Measurements from ENCODE around the gene TLN1. TPM values are rescaled to one million over a fixed set of nuclear protein-coding genes. Genes with fewer than 3 reads are reported as not detected.

Gene TLN1, protein sequence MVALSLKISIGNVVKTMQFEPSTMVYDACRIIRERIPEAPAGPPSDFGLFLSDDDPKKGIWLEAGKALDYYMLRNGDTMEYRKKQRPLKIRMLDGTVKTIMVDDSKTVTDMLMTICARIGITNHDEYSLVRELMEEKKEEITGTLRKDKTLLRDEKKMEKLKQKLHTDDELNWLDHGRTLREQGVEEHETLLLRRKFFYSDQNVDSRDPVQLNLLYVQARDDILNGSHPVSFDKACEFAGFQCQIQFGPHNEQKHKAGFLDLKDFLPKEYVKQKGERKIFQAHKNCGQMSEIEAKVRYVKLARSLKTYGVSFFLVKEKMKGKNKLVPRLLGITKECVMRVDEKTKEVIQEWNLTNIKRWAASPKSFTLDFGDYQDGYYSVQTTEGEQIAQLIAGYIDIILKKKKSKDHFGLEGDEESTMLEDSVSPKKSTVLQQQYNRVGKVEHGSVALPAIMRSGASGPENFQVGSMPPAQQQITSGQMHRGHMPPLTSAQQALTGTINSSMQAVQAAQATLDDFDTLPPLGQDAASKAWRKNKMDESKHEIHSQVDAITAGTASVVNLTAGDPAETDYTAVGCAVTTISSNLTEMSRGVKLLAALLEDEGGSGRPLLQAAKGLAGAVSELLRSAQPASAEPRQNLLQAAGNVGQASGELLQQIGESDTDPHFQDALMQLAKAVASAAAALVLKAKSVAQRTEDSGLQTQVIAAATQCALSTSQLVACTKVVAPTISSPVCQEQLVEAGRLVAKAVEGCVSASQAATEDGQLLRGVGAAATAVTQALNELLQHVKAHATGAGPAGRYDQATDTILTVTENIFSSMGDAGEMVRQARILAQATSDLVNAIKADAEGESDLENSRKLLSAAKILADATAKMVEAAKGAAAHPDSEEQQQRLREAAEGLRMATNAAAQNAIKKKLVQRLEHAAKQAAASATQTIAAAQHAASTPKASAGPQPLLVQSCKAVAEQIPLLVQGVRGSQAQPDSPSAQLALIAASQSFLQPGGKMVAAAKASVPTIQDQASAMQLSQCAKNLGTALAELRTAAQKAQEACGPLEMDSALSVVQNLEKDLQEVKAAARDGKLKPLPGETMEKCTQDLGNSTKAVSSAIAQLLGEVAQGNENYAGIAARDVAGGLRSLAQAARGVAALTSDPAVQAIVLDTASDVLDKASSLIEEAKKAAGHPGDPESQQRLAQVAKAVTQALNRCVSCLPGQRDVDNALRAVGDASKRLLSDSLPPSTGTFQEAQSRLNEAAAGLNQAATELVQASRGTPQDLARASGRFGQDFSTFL (N-terminal part only)
- 110 to 135 TPM (median 123 TPM) in 5 replicates for total RNA-seq (2022; extraction: Qiagen RNA extraction)

DNA sequence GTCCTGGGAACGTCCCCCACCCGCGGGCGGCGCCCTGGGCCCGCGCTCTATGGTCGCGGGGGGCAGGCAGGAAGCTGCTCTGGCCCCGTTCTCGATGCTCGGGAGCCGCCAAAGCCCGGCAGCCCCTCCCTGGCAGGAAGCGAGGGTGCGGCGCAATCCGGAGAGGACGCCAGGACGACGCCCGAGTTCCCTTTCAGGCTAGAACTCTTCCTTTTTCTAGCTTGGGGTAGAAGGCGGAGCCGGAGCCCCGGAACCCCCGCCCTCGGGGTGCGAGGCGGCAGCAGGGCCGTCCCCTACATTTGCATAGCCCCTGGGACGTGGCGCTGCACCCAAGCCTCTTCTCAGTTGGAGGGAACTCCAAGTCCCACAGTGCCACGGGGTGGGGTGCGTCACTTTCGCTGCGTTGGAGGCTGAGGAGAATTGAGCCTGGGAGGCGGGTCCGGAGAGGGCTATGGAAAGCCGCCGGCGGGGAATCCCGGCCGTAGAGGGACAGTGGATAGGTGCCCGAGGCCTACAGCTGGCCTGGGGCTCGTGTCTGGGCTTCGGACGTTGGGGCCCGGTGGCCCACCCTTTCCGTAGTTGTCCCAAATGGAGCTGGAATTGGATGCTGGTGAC is at the start of gene TLN1, which contains the start of gene CREB3:
Gene TLN1, minus strand, starts transcription at position 11 of the 615 bp plus-strand sequence. CDS start 6,501 bp downstream, outside the sequence.
Gene CREB3, plus strand, starts transcription at position 482 of the 615 bp plus-strand sequence. Its CDS starts 107 bp downstream, at position 589.

DNA sequence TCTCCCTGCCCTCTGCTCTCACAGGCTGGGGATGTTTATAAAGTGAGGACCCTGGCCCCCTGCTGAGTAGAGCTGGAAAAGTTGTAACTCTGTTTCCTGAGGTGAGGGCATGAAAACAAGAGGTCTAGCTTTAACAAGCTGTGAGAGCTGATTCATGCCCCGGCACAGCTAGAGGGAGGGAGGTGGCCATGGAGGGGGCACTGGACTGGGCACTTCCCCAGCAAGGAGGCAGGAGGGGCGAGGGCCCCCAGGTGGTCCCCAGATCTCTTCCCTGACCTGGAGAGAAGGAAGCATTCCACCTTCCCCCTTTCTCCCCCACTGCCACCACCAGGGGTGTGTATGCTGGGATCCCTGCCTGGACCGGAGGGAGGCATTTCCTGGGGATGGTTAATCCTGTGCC is 22.3 kb upstream of the TLN1 start, which contains the start of gene MSMP:
Gene MSMP, minus strand, starts transcription at position 13 of the 400 bp plus-strand sequence. CDS start 147 bp downstream, outside the sequence.

DNA sequence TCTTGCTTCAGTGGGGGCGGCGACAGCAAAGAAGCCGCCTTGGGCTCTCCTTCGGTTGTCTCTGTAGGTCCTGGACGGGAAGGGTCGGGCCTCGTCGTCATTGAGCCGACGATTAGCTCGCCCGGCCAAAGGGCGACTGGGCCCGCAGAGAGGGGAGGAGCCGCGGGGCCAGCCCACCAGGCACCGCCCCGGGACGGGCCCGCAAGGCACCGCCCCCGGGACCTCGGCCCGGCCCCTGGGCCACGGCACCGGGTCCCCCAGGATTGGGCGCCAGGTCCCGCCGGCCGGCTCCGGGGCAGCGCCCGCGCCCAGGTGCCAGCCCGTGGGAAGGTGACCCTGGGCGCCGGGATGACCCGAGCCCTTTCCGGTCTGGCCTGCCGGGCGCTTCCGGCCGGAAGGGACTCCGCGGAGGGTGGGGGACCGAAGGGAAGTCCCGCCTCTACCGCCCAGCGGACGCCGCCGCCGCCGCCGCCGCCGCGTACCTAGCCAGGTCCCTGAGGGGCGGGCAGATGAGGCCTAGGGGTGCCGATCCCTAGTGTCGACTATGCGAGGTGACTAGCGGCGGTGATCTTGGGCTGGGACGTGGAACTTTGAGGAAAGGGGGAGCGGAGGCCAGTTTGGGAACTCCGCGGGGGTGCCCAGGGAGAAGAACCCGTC is 17.0 kb upstream of the TLN1 start, which contains the start of the genes GBA2 and RGP1:
Gene GBA2, minus strand, starts transcription at position 371 of the 657 bp plus-strand sequence. CDS start 524 bp downstream, outside the sequence.
Gene RGP1, plus strand, starts transcription at position 430 of the 657 bp plus-strand sequence. CDS start 469 bp downstream, outside the sequence.

DNA sequence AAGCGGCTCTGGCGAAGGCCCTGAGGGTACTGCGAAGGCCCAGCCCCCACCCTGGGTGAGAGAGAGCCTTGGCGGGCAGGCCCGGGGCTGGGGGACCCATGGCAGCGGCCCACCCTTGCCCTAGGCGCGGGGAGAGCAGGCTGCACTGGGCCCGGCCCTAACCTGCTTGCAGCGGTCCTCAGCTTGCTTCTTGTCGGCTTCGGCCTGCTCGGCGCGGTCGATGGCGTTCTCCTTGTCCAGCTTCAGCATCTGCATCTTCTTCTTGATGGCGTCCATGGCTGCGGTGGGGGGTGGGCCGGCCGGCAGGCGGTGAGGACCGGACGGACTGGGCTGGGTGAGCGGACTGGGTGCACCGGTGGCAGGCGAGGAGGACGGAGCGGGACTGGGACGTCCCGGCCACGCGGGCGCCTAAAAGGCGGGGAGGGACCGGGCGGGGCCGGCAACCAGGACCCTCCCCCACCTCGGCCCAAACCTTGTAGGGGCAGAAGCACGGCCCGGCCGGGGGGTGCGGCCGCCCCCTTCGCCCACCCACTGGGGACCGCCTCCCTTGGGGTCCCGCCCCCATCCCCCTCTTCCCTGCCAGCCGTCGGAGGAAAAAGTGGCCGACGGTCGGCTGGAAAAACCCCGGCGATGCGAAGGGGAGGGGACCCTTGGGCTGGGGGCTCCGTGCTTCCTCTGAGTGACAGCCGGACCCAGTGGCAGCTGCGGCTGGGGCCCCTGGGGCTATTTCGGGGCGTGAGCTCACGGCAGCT is 42.3 kb downstream of the TLN1 start, which contains the start of gene TPM2:
Gene TPM2, minus strand, starts transcription at position 384 of the 752 bp plus-strand sequence. Its CDS starts 108 bp downstream, at position 276.

DNA sequence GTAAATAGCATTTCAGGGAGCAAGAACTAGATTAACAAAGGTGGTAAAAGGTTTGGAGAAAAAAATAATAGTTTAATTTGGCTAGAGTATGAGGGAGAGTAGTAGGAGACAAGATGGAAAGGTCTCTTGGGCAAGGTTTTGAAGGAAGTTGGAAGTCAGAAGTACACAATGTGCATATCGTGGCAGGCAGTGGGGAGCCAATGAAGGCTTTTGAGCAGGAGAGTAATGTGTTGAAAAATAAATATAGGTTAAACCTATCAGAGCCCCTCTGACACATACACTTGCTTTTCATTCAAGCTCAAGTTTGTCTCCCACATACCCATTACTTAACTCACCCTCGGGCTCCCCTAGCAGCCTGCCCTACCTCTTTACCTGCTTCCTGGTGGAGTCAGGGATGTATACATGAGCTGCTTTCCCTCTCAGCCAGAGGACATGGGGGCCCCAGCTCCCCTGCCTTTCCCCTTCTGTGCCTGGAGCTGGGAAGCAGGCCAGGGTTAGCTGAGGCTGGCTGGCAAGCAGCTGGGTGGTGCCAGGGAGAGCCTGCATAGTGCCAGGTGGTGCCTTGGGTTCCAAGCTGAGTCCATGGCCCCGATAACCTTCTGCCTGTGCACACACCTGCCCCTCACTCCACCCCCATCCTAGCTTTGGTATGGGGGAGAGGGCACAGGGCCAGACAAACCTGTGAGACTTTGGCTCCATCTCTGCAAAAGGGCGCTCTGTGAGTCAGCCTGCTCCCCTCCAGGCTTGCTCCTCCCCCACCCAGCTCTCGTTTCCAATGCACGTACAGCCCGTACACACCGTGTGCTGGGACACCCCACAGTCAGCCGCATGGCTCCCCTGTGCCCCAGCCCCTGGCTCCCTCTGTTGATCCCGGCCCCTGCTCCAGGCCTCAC is 58.6 kb downstream of the TLN1 start, which contains the start of gene CA9:
Gene CA9, plus strand, starts transcription at position 797 of the 893 bp plus-strand sequence. Its CDS starts 32 bp downstream, at position 829.

DNA sequence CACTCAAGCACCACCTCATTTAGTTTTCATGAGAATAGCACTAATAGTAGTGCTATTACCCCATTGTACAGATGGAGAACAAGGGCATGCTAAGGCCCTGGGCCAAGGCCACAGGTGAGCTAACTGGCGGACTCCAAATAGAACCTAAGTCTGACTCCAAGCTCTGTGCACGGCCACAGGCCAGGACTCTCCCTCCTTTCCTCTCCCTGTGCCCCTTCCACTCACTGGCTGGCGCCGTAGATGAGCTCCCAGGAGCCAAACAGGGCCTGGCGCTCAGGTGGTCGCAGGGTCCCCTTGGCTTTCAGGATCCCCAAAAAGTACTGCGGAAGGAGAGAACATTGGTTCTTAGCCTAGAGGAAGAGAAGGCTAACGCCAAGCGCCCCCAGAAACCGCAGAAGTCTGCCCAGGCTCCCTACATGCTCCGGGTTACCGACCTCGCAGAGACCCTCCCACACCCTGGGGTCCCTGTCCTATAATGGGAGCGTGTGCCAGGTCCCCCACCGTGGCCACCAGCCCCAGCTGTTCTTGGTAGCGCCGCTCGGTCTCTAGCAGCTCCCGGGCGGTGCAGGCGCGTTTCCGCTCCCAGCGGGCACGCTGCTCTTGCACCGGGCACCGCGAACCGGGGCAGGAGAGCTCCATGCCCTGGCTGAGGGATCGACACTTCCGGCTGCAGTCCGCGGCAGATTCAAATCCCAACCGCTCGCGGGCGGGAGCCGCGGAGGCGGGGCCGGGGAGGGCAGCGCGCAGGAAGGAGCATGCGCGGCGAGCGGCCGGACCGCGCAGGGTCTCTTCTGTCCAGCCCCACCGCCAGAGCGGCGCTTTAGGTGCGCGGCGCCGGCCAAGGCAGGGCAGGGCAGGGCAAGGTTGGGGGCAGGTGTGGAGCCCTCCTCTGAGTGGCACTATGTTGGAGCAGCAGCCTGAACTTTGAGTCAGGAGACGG is 67.2 kb downstream of the TLN1 start, which contains the start of gene ARHGEF39:
Gene ARHGEF39, minus strand, starts transcription at position 665 of the 940 bp plus-strand sequence. Its CDS starts 26 bp downstream, at position 639.

DNA sequence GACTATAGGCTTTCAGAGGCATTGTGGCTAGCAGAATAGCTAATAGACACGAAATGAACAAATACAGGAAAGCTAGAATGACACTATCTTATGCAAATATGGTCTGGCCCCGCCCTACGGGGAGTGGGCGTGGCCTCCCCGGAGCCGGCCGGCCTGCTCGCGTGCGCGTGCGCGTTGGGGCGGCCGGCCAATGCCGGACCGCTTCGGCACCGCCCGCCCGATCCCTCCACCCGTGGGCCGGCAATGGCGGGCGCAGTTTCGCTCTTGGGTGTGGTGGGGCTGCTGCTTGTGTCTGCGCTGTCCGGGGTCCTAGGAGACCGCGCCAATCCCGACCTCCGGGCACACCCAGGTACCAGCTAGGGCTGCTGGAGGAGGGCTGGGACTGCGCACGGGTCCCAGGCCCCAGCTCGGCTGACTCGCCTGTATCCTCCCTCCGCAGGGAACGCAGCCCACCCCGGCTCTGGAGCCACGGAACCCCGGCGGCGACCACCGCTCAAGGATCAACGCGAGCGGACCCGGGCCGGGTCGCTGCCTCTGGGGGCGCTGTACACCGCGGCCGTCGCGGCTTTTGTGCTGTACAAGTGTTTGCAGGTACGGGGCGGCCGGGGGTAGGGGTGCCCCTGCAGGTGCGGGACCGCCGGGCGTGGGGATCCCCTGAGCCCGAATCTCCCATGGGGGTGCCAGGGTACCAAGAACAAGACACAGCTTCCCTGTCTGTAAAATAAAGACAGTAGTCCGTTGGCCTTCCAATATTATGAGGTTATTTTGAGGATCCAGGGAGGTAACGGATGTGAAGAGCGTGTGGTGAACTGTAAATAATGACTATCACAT is 73.6 kb downstream of the TLN1 start, which contains the start of gene CCDC107:
Gene CCDC107, plus strand, starts transcription at position 156 of the 831 bp plus-strand sequence. Its CDS starts 88 bp downstream, at position 244.

DNA sequence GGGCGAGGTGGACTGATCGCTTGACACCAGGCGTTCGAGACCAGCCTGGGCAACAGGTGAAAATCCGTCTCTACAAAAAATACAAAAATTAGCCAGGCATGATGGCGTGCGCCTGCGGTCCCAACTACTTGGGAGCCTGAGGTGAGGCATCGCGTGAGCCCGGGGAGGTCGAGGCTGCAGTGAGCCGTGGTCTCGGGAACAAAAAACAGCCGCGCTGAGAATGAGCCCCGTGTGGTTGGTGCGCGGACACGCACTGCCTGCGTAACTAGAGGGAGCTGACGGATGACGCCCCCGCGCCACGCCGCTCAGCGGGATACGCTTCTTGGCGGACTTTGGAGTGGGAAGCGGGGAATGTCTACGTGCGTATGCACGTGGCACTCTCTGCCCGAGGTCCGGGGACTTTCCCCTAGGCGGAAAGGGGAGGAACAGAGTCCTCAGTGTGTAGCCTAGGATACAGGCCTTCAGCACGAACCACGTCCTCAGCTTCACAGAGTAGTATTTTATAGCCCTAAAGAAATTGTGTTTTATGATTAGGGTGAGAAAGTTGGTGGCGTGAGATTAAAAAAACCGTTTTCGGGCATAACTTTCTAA is 74.4 kb downstream of the TLN1 start, which contains the start of gene RMRP:
Gene RMRP, minus strand, starts transcription at position 474 of the 591 bp plus-strand sequence.

DNA sequence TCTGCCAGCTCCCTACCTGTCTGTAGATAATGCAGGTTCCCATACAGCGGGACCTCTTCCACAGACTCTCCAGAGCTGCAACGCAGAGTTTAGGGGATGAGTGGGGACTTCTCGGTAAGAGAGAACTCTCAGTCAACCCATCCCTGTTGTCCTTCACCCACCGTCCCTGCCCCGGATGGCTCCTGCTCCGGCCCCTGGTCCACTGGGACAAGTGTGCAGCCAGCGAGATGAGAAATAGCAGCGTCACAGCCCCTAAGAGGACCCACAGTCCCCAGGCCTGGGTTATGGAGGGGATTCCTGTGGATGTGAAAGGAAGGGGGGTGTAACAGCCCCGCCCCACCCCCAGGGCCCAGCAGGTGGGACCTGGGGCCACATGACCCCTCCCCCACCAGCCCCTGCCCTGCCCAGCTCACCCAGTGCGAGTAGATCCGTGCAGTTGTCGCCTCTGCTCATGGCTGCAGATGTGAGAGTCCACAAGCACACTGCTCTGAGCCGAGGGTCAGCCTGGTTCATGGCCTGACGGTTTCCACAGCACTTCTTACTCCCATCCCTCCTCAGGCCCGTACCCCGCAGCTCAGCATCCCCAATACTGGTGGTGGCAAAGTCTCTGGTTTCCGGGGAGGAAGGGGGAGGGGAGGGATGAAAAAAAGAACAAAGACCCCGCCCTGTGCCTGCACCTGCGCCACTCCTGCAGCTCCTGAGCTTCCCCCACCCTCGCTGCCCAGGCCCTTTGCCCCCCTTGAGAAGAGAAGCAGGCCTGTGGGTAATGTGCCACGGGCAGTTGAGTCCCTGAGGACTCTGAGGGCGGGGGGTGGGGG is 81.4 kb downstream of the TLN1 start, which contains the start of gene SIT1:
Gene SIT1, minus strand, starts transcription at position 591 of the 818 bp plus-strand sequence. Its CDS starts 78 bp downstream, at position 513.

Other genes starting within 250 kb of the TLN1 start
- 22.4 to 33.2 TPM (median 29.5 TPM) in 5 replicates for gene RUSC2, start 242.1 kb downstream of the TLN1 start, total RNA-seq (2022; extraction: Qiagen RNA extraction)
- gene TESK1, start 126.9 kb downstream of the TLN1 start, total RNA-seq (2022; extraction: Qiagen RNA extraction): 23.2 to 30.9 TPM (median 29.9 TPM) in 5 replicates
- 0.06 to 0.18 TPM (median 0.12 TPM) in 4 of 5 replicates, not detected in the other for gene CD72, start 113.8 kb downstream of the TLN1 start, total RNA-seq (2022; extraction: Qiagen RNA extraction)
- not detected in 5 replicates for gene SIT1, start 81.3 kb downstream of the TLN1 start, total RNA-seq (2022; extraction: Qiagen RNA extraction)
- 4.2 to 11.7 TPM (median 7.0 TPM) in 3 of 5 replicates, not detected in the others for gene RMRP, start 74.2 kb downstream of the TLN1 start, total RNA-seq (2022; extraction: Qiagen RNA extraction)
- 21.2 to 27.0 TPM (median 25.3 TPM) in 5 replicates for gene CCDC107, start 73.9 kb downstream of the TLN1 start, total RNA-seq (2022; extraction: Qiagen RNA extraction)
- 13.1 to 20.9 TPM (median 19.3 TPM) in 5 replicates for gene ARHGEF39, start 67.0 kb downstream of the TLN1 start, total RNA-seq (2022; extraction: Qiagen RNA extraction)
- 4.2 to 7.9 TPM (median 7.3 TPM) in 5 replicates for gene CA9, start 58.3 kb downstream of the TLN1 start, total RNA-seq (2022; extraction: Qiagen RNA extraction)
- gene TPM2, start 42.3 kb downstream of the TLN1 start, total RNA-seq (2022; extraction: Qiagen RNA extraction): 623 to 688 TPM (median 654 TPM) in 5 replicates
- 58.6 to 69.3 TPM (median 61.3 TPM) in 5 replicates for gene CREB3, start 471 bp upstream of the TLN1 start, total RNA-seq (2022; extraction: Qiagen RNA extraction)
- gene GBA2, start 17.0 kb upstream of the TLN1 start, total RNA-seq (2022; extraction: Qiagen RNA extraction): 27.4 to 38.0 TPM (median 34.1 TPM) in 5 replicates
- 12.8 to 17.3 TPM (median 15.8 TPM) in 5 replicates for gene RGP1, start 17.1 kb upstream of the TLN1 start, total RNA-seq (2022; extraction: Qiagen RNA extraction)
- 0.30 to 0.48 TPM (median 0.36 TPM) in 3 of 5 replicates, not detected in the others for gene MSMP, start 22.1 kb upstream of the TLN1 start, total RNA-seq (2022; extraction: Qiagen RNA extraction)
- gene NPR2, start 59.4 kb upstream of the TLN1 start, total RNA-seq (2022; extraction: Qiagen RNA extraction): 4.6 to 7.4 TPM (median 6.1 TPM) in 5 replicates
- gene SPAG8, start 80.1 kb upstream of the TLN1 start, total RNA-seq (2022; extraction: Qiagen RNA extraction): 0.44 to 0.64 TPM (median 0.58 TPM) in 5 replicates
- gene HINT2, start 82.8 kb upstream of the TLN1 start, total RNA-seq (2022; extraction: Qiagen RNA extraction): 69.8 to 110 TPM (median 103 TPM) in 5 replicates
- not detected in 5 replicates for gene FAM221B, start 96.5 kb upstream of the TLN1 start, total RNA-seq (2022; extraction: Qiagen RNA extraction)
- gene TMEM8B, start 97.0 kb upstream of the TLN1 start, total RNA-seq (2022; extraction: Qiagen RNA extraction): 2.5 to 3.7 TPM (median 3.4 TPM) in 5 replicates
- gene OR13J1, start 138.2 kb upstream of the TLN1 start, total RNA-seq (2022; extraction: Qiagen RNA extraction): not detected in 5 replicates
- gene HRCT1, start 174.0 kb upstream of the TLN1 start, total RNA-seq (2022; extraction: Qiagen RNA extraction): 0.12 to 0.38 TPM (median 0.23 TPM) in 5 replicates
- gene SPAAR, start 177.3 kb upstream of the TLN1 start, total RNA-seq (2022; extraction: Qiagen RNA extraction): 0.07 TPM in 1 of 5 replicates, not detected in the others
- not detected in 5 replicates for gene OR2S2, start 226.0 kb upstream of the TLN1 start, total RNA-seq (2022; extraction: Qiagen RNA extraction)